SIG-M5 treated with dmso at 0.1 percent for 504 hours (cell line): ENCODE data around the gene SERPINI1.
A peak's percentile ranks its signal among the peaks of the same experiment; 100 is the strongest.
"Not testable (repeated sequence)": the region's sequence is repeated elsewhere in the genome, so short reads cannot be mapped to it uniquely, and the experiment has no call there.

ENCODE experiments used
- DNase-seq: peaks from one replicate; lab custom pipeline; 2025; ENCODE audit not compliant: unreplicated experiment; lab: John Stamatoyannopoulos, UW

The SERPINI1 gene

GRCh38 chr3:167785790-167786189 lies 50.3 kb downstream of the SERPINI1 start:
- DNase-seq: no peak

- no peak for DNase-seq
Observed at GRCh38 chr3:167787440-167787839, 51.9 kb downstream of the SERPINI1 start.

GRCh38 chr3:167798443-167798842 lies 62.9 kb downstream of the SERPINI1 start:
- no peak for DNase-seq

GRCh38 chr3:167808910-167809309 lies 73.4 kb downstream of the SERPINI1 start:
- no peak for DNase-seq

- no peak for DNase-seq
Observed at GRCh38 chr3:167810236-167810635, 74.7 kb downstream of the SERPINI1 start.

- DNase-seq: no peak
Observed at GRCh38 chr3:167811031-167811430, 75.5 kb downstream of the SERPINI1 start.

GRCh38 chr3:167813169-167814123 lies 77.9 kb downstream of the SERPINI1 start:
- DNase-seq: peak; percentile 16

- no peak for DNase-seq
Observed at GRCh38 chr3:167814441-167814951, 79.0 kb downstream of the SERPINI1 start.

GRCh38 chr3:167816953-167817352 lies 81.4 kb downstream of the SERPINI1 start:
- DNase-seq: no peak

GRCh38 chr3:167820102-167820865 lies 84.8 kb downstream of the SERPINI1 start:
- DNase-seq: no peak

- no peak for DNase-seq
Observed at GRCh38 chr3:167821248-167821805, 85.8 kb downstream of the SERPINI1 start.

- no peak for DNase-seq
Observed at GRCh38 chr3:167823738-167824137, 88.2 kb downstream of the SERPINI1 start.

- not testable (repeated sequence) for DNase-seq
Observed at GRCh38 chr3:167827588-167827987, 92.1 kb downstream of the SERPINI1 start.

GRCh38 chr3:167829071-167829470 lies 93.5 kb downstream of the SERPINI1 start:
- no peak for DNase-seq

- DNase-seq: no peak
Observed at GRCh38 chr3:167830007-167830406, 94.5 kb downstream of the SERPINI1 start.

- no peak for DNase-seq
Observed at GRCh38 chr3:167835359-167835758, 99.8 kb downstream of the SERPINI1 start.

- DNase-seq: no peak
Observed at GRCh38 chr3:167835953-167836352, 100.4 kb downstream of the SERPINI1 start.

GRCh38 chr3:167837466-167837865 lies 101.9 kb downstream of the SERPINI1 start:
- DNase-seq: no peak

- DNase-seq: no peak
Observed at GRCh38 chr3:167839460-167840134, 104.1 kb downstream of the SERPINI1 start.

GRCh38 chr3:167840247-167840646 lies 104.7 kb downstream of the SERPINI1 start:
- DNase-seq: no peak

- DNase-seq: peak; percentile 30
Observed at GRCh38 chr3:167843481-167843880, 108.0 kb downstream of the SERPINI1 start.
